GM19043 (cell line): ENCODE results near the gene SERPIND1.
"Not testable (repeated sequence)": the region's sequence is repeated elsewhere in the genome, so short reads cannot be mapped to it uniquely, and the experiment has no call there.

Source experiments
- ATAC-seq: cut with Tn5 transposase; IDR thresholded peaks from one replicate; pipeline ENCODE4 v1.9.1; 2021; ENCODE audit warnings: low read depth; ENCODE audit not compliant: unreplicated experiment

Gene SERPIND1

GRCh38 chr22:20773793-20774212 lies at the start of gene SERPIND1:
Gene SERPIND1 (plus strand): TSS chr22:20774113. CDS start chr22:20779313, 5,200 bp downstream.
- no peak for ATAC-seq

GRCh38 chr22:20724676-20725454 lies 49.0 kb upstream of the SERPIND1 start:
- ATAC-seq, result no peak

- ATAC-seq, result no peak
Observed at GRCh38 chr22:20725987-20726558, 47.8 kb upstream of the SERPIND1 start.

- ATAC-seq, result no peak
Observed at GRCh38 chr22:20727118-20728015, 46.5 kb upstream of the SERPIND1 start.

GRCh38 chr22:20728523-20729190 lies 45.3 kb upstream of the SERPIND1 start:
- ATAC-seq, result no peak

- no peak for ATAC-seq
Observed at GRCh38 chr22:20729194-20729593, 44.7 kb upstream of the SERPIND1 start.

GRCh38 chr22:20732431-20732830 lies 41.5 kb upstream of the SERPIND1 start:
- not testable (repeated sequence) for ATAC-seq

GRCh38 chr22:20735356-20736162 lies 38.4 kb upstream of the SERPIND1 start:
- not testable (repeated sequence) for ATAC-seq

GRCh38 chr22:20736891-20737290 lies 37.0 kb upstream of the SERPIND1 start:
- ATAC-seq, result not testable (repeated sequence)

GRCh38 chr22:20738394-20739089 lies 35.4 kb upstream of the SERPIND1 start:
- ATAC-seq, result no peak

- ATAC-seq, result no peak
Observed at GRCh38 chr22:20740222-20740951, 33.5 kb upstream of the SERPIND1 start.

GRCh38 chr22:20741008-20741633 lies 32.8 kb upstream of the SERPIND1 start:
- ATAC-seq, result no peak

GRCh38 chr22:20741634-20742581 lies 32.0 kb upstream of the SERPIND1 start:
- ATAC-seq, result no peak

- ATAC-seq, result no peak
Observed at GRCh38 chr22:20742764-20743163, 31.1 kb upstream of the SERPIND1 start.

- no peak for ATAC-seq
Observed at GRCh38 chr22:20744456-20744855, 29.5 kb upstream of the SERPIND1 start.

- no peak for ATAC-seq
Observed at GRCh38 chr22:20745119-20745518, 28.8 kb upstream of the SERPIND1 start.
